HG03066 (cell line): ENCODE measurements around the gene OR13G1.
"Not testable (repeated sequence)": the region's sequence is repeated elsewhere in the genome, so short reads cannot be mapped to it uniquely, and the experiment has no call there.

ENCODE experiments used
- ATAC-seq: cut with Tn5 transposase; IDR thresholded peaks from one replicate; pipeline ENCODE4 v1.9.1; 2021; ENCODE audit warnings: low read depth; ENCODE audit not compliant: unreplicated experiment

The OR13G1 gene, protein sequence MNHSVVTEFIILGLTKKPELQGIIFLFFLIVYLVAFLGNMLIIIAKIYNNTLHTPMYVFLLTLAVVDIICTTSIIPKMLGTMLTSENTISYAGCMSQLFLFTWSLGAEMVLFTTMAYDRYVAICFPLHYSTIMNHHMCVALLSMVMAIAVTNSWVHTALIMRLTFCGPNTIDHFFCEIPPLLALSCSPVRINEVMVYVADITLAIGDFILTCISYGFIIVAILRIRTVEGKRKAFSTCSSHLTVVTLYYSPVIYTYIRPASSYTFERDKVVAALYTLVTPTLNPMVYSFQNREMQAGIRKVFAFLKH

DNA sequence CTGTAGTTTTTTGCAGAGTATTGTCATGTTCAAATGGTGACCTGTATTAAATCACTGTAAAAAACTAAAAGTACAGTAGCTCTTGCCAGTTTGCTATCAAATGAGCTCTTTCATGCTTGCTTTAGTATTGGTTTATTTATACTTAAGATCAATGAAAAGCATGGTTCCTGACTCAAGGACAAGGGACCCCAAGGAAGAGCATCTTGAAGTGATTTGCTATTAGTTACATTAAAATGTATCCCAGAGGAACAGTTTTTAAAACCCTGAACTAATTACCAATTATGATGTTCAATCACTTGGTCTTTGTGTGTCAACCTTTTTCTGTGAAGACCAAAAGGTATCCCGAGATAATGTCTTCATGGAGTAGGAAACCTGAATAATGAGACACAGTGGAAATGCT lies at the start of gene OR13G1:
TSS of gene OR13G1 (minus strand) at position 101 of the 400 bp plus-strand sequence. CDS start 6,698 bp downstream, outside the sequence.
- ATAC-seq, result no peak

GRCh38 chr1:247721222-247721621 lies 41.7 kb upstream of the OR13G1 start:
- no peak for ATAC-seq

DNA sequence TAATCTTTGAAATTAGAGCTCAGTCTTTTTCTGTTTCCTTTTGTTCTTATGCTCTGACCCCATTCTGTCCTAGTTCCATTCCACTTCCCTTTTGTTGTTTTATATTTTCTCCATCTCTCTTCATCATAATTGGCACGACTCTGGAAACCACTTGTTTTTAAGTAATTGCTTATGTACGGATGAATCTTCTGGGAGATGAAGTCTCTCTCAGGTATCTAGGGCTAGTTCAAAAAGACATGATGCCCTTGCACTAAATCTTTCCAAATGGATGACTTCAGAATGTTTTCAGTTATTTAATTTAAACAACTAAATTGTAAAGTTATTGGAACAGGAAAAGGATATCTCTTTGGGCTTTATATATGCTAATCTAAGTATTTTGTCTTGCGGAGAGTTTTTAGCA lies 37.0 kb upstream of the OR13G1 start, which contains the start of gene OR6F1:
TSS of gene OR6F1 (minus strand) at position 101 of the 400 bp plus-strand sequence. CDS start 3,891 bp downstream, outside the sequence.
- ATAC-seq, result no peak

DNA sequence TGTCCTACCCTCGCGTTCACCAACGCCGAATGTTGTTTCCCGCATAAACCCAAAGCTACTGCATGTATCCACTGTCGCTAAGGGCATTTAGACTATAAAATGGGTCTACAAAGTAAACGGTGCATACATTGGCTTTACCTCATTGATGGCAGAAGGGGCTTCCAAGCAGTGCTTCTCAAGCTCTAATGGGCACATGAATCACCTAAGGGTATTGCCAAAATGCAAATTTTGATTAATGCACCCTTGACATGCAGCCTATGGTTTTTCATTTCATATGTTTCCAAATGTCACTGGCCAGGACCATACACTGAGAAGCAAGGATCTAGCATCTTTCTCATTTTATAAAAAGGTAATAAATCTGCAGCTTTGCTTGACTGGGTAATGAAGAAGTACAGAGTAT lies 34.2 kb upstream of the OR13G1 start:
- no peak for ATAC-seq

- not testable (repeated sequence) for ATAC-seq
Observed at GRCh38 chr1:247710681-247711080, 31.1 kb upstream of the OR13G1 start.

- no peak for ATAC-seq
Observed at GRCh38 chr1:247701338-247701737, 21.8 kb upstream of the OR13G1 start.

- ATAC-seq, result peak; percentile 81
Observed at GRCh38 chr1:247681288-247681897, 1.9 kb upstream of the OR13G1 start.

DNA sequence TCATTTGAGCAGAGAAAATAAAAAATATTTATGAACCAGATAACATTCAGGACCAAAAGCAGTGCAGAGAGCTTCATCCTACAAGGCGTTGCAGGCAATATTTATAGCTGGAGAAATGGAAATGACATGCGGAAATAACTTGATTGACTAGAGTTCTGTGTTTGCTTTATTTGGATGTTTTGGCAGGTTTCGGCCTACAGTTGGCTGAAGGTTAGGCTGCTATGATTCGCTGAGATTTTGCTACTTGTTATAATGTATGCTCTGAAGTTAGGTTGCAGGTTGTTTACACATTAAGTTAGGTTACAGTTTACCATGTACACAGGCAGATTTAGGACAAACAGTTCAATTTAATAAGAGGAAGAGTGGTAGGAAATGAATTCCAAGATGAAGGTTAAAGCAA lies 632 bp upstream of the OR13G1 start:
- no peak for ATAC-seq

DNA sequence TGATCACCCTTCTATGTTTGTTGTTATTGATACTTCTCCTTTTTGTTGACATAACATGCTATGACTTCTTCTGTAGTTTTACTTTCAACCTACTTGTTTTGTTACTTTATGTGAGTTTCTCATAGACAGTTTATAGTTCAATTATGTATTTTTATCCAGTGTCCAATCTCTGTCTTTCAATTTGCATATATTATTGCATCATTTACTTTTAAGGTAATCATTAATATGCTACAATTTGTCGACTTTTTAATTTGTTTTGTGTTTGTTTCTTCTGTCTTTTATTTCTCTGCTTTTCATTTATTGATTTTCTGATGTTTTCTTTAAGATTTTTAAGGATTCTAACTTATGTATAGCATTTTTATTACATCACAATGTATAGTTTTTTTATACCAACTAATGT lies 10.3 kb downstream of the OR13G1 start:
- ATAC-seq, result no peak

DNA sequence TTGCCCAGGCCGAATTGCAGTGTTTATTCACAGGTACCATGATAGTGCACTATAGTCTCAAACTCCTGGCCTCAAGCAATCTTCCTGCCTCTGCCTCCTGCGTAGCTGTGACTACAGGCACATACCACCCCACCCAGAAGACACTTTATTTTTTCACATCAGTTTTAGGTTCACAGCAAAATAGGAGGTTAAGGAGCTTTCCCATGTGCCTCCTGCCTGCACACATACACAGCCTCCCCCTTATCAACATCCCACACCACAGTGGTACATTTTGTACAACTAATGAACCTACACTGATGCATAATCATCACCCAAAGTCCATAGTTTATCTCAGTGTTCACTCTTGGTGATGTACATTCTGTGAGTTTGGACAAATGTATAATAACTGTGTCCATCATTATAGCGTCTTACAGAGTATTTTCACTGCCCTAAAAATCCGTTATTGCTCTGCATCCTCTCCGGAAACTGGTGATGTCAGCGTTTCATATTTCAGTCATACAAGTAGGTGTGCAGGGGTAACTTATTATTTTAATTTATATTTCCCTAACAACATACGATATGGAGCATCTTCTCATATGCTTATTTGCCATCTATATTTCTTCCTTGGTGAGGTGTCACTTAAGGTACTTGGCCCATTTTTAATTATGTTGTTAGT lies 23.2 kb downstream of the OR13G1 start:
- ATAC-seq, result no peak

GRCh38 chr1:247653040-247653439 lies 26.5 kb downstream of the OR13G1 start:
- ATAC-seq, result no peak

DNA sequence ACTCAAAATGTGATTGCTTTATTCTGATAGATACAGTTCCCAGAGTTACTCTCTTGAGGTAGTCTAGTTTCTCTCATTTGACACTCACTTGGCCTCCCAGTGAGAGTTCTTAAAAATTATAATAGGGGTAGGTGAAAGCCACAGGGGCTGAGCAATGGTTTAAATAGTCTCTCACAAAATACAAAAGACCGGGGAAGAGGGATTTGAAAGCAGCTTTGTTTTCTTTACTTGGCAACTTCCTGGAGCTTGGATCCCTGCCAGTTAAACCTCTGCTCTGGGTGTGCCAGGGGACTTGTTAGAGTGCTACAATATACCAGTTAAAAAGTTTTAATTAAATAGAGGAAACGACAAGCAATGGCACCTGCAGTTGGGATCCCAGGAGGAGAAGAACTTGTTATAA lies 31.7 kb downstream of the OR13G1 start:
- ATAC-seq, result no peak

- ATAC-seq, result no peak
Observed at GRCh38 chr1:247646867-247647266, 32.7 kb downstream of the OR13G1 start.

DNA sequence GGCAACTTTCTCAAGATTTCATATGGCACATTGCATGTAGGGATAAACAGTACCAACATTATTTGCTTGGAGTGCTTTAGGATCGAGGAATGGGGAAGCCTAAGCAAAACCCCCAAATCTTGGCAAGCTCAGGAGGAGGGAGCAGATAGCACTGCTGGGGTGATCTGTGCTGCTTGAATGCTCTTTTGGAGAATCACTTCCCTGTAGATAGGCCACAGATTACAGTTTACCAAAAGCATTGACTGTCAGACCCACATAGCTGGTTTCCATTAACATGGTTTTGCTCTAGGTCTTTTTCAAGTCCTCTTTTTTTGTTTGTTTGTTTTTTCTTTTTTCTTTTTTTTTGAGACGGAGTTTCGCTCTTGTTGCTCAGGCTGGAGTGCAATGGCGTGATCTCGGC lies 36.8 kb downstream of the OR13G1 start:
- no peak for ATAC-seq

DNA sequence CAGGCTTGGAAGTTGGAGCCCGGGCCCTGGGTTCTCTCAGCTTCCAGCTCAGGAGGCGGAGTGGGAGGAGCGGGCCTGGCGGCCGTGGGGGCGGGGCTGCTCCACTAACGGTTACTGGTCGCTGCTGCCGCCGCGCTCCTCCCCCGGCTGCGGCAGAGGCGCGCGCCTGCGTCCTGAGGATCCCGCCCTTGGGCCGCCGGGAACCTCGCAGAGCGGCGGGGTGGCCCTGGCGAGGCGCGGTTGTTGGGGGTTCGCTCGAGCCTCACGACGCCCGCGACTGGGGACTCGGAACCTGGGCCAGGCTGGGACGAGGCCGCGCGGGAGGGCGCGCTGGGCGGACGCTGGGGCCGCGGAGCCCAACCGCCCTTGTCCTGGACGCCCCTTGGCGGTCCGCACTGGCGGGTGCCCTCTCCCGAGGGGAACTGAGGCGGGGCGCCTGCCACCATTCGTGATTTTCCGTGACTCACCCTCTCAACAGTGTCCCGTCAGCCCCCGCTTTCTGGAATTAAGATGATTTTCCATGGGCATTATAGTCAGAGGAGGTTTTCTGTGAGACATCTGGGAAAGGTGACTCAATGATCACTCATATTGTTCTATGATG lies 40.1 kb downstream of the OR13G1 start:
- ATAC-seq, result no peak

DNA sequence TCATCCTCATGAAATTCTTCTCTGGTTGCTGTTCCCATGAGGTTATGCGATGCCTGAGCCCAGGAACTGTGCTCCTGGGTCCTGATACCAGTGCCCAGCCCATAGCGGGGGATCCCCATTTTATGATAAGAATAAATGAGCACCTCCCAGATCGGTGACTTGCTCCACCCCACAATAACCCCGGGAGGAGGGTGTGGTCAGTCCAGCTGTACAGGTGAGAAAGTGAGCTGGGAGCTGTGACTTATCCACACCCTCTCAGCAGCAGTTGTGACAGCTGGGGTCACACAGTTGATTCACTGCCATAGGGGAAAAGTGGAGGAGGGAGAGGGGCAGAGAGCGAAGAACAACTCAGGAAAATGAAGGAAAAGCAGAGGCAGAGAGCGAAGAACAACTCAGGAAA lies 40.8 kb downstream of the OR13G1 start:
- ATAC-seq, result no peak

- ATAC-seq, result no peak
Observed at GRCh38 chr1:247638011-247638410, 41.5 kb downstream of the OR13G1 start.

GRCh38 chr1:247627951-247628350 lies 51.6 kb downstream of the OR13G1 start:
- no peak for ATAC-seq
